ENCODE measurements around the gene KCNK10. TPM values are rescaled to one million over a fixed set of nuclear protein-coding genes. Genes with fewer than 3 reads are reported as not detected.

The KCNK10 gene
- total and polyA plus RNA-seq, 2 experiments from 2014 or later, result not detected

DNA sequence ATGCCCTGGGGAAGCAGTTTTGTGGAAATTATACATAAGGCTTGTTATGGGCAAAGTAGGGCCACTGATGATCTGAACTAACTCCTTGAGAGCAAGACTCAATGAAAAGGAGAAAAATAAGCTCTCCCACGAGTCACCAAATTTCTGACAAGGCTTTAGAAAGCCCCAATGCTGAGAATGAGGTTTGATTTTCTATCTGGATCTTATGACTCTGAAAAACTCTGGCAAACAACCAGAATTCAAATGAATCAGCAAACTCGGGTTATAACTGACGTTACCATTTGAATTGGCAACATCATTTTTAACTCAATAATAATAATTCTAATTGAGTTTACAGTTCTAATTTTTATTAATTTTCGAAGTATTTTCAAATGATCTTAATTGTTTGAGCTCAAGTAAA lies 79.1 kb downstream of the KCNK10 start:
- Histone ChIP-seq H3K36me3 (ENCODE audit: low read depth) (no peaks in the 10 kb centered on the region), H3K9ac (no peak overlapping the region), H2AFZ (no peak overlapping the region), H3K9me2 (ENCODE audit: insufficient read depth) (no peaks in the 10 kb centered on the region), H4K20me1 (ENCODE audit: insufficient read depth) (no peaks in the 10 kb centered on the region), H3K9me3 (ENCODE audit: low read depth) (no peaks in the 10 kb centered on the region), H3K27me3 (replicated peaks; ENCODE audit: insufficient read depth) (no peaks in the 10 kb centered on the region), H3F3A (ENCODE audit: insufficient read depth) (no peaks in the 10 kb centered on the region), H3K4me3 (no peak overlapping the region), H3K4me2 (ENCODE audit: unreplicated experiment) (no peak overlapping the region), H3K79me2 (ENCODE audit: insufficient read depth) (no peaks in the 10 kb centered on the region), H3K27ac (no peak overlapping the region), H3K4me1 (ENCODE audit: insufficient read depth) (no peaks in the 10 kb centered on the region)
- in situ Hi-C loops (cut with MboI), result no loop called here
- DNase-seq, result no peak
- TF ChIP-seq EZH2 (IDR thresholded peaks at IDR 0.05; ENCODE audit: insufficient read depth, poor library complexity, severe bottlenecking) (no peak), EZH2phosphoT487 (IDR thresholded peaks at IDR 0.05; ENCODE audit: insufficient read depth, low read depth) (no peak)
- WGBS, 2 experiments (ENCODE audit: low coverage in 1 of 2, low lambda C conversion rate in 2 of 2, missing lambda C conversion rate in 2 of 2), result 1 to 2% methylated on average over 4 of the region's 4 CpGs

DNA sequence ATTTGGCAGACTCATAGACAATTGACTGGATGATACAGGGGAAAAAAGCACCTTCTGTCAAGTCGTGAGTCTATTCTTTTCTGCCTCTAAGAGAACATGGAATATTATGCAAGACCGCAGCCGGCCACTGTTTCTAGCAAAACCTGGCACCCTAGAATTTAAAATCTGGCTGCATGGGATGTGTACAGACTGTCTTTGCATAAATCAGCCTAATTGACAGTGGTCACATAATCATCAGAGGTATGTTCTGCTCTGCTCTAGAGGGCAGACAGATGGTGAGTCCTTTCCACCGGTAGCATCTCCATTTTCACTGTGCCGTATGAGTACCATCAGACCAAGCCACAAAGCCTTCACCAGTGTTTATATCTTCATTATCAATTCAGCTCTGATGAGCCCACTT lies 80.6 kb downstream of the KCNK10 start:
- no peak overlapping the region for H3K27ac ChIP-seq
- TF ChIP-seq EZH2 (IDR thresholded peaks at IDR 0.05; ENCODE audit: insufficient read depth, poor library complexity, severe bottlenecking) (no peak), EZH2phosphoT487 (IDR thresholded peaks at IDR 0.05; ENCODE audit: insufficient read depth, low read depth) (no peak)
- no peaks in the 10 kb centered on the region for H3F3A ChIP-seq (ENCODE audit: insufficient read depth)
- H3K79me2 ChIP-seq (ENCODE audit: insufficient read depth), result no peaks in the 10 kb centered on the region
- in situ Hi-C loops (cut with MboI), result no loop called here
- H3K9me3 ChIP-seq (ENCODE audit: low read depth), result no peaks in the 10 kb centered on the region
- no peak for DNase-seq
- no peak overlapping the region for H3K4me3 ChIP-seq
- no peaks in the 10 kb centered on the region for H3K4me1 ChIP-seq (ENCODE audit: insufficient read depth)
- no peak overlapping the region for H3K9ac ChIP-seq
- WGBS, 2 experiments (ENCODE audit: low coverage in 1 of 2, low lambda C conversion rate in 2 of 2, missing lambda C conversion rate in 2 of 2), result 50 to 58% methylated on average over 5 of the region's 5 CpGs
- H3K9me2 ChIP-seq (ENCODE audit: insufficient read depth), result no peaks in the 10 kb centered on the region
- no peaks in the 10 kb centered on the region for H3K36me3 ChIP-seq (ENCODE audit: low read depth)
- H2AFZ ChIP-seq, result no peak overlapping the region
- H4K20me1 ChIP-seq (ENCODE audit: insufficient read depth), result no peaks in the 10 kb centered on the region
- H3K27me3 ChIP-seq (replicated peaks; ENCODE audit: insufficient read depth), result no peaks in the 10 kb centered on the region
- H3K4me2 ChIP-seq (ENCODE audit: unreplicated experiment), result no peak overlapping the region

DNA sequence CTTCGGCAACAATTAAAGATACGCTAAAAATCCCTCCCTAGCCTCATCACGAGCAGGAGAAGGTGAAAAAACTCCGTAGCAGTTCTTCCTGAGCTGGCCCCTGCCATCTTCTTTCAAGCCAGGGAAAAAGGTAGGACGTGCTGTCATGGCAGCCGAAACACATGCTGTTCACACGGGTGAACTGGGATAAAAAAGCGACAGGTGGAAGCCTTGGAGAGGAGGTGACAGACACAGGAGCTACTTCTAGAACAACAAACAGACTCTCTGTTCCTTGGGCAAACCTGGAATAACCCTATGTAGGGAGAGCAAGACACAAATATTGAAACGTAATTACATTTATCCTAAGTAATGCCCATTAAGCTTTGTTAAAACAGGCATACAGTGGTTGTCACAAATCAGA lies 81.3 kb downstream of the KCNK10 start:
- H3F3A ChIP-seq (ENCODE audit: insufficient read depth), result no peaks in the 10 kb centered on the region
- no peaks in the 10 kb centered on the region for H3K79me2 ChIP-seq (ENCODE audit: insufficient read depth)
- TF ChIP-seq EZH2phosphoT487 (IDR thresholded peaks at IDR 0.05; ENCODE audit: insufficient read depth, low read depth), result no peak
- no peak for TF ChIP-seq EZH2 (IDR thresholded peaks at IDR 0.05; ENCODE audit: insufficient read depth, poor library complexity, severe bottlenecking)
- WGBS, 2 experiments (ENCODE audit: low coverage in 1 of 2, low lambda C conversion rate in 2 of 2, missing lambda C conversion rate in 2 of 2), result 53 to 55% methylated on average over 9 of the region's 9 CpGs
- no peaks in the 10 kb centered on the region for H3K27me3 ChIP-seq (replicated peaks; ENCODE audit: insufficient read depth)
- no peak overlapping the region for H3K4me2 ChIP-seq (ENCODE audit: unreplicated experiment)
- DNase-seq, result no peak
- no peaks in the 10 kb centered on the region for H3K36me3 ChIP-seq (ENCODE audit: low read depth)
- no peaks in the 10 kb centered on the region for H3K9me3 ChIP-seq (ENCODE audit: low read depth)
- no peak overlapping the region for H3K4me3 ChIP-seq
- no peak overlapping the region for H3K27ac ChIP-seq
- in situ Hi-C loops (cut with MboI), result no loop called here
- H4K20me1 ChIP-seq (ENCODE audit: insufficient read depth), result no peaks in the 10 kb centered on the region
- H2AFZ ChIP-seq, result no peak overlapping the region
- H3K9ac ChIP-seq, result no peak overlapping the region
- H3K9me2 ChIP-seq (ENCODE audit: insufficient read depth), result no peaks in the 10 kb centered on the region
- no peaks in the 10 kb centered on the region for H3K4me1 ChIP-seq (ENCODE audit: insufficient read depth)

DNA sequence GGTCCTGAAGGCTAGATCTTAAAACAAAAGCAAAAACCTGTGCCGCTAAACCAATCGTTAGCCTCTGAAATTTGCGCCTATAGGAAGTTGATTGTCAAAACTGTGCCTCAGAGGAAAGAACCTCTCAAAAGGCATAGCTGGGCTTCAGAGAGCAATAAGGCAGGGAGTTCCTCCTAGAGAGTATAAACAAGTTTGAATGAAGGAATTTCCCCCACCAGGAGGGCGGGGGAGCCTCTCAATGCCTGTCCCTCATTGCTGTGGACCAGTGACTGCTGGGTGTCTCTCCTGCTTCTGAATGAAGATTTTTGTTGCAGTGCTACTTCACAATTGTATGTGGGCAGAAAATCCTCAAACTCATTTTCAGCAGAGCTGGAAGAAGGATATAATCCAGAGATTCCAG lies 88.6 kb downstream of the KCNK10 start:
- Histone ChIP-seq H3K36me3 (ENCODE audit: low read depth) (no peaks in the 10 kb centered on the region), H2AFZ (no peak overlapping the region), H3K79me2 (ENCODE audit: insufficient read depth) (no peaks in the 10 kb centered on the region), H3K4me1 (ENCODE audit: insufficient read depth) (no peaks in the 10 kb centered on the region), H3K9ac (no peak overlapping the region), H3K27me3 (replicated peaks; ENCODE audit: insufficient read depth) (no peaks in the 10 kb centered on the region), H3K4me2 (ENCODE audit: unreplicated experiment) (no peak overlapping the region), H3K9me3 (ENCODE audit: low read depth) (peaks cover 6% of the 10 kb centered on the region), H3K27ac (no peak overlapping the region), H3K9me2 (ENCODE audit: insufficient read depth) (no peaks in the 10 kb centered on the region), H3F3A (ENCODE audit: insufficient read depth) (no peaks in the 10 kb centered on the region), H4K20me1 (ENCODE audit: insufficient read depth) (no peaks in the 10 kb centered on the region), H3K4me3 (no peak overlapping the region)
- 74 to 79% methylated on average over 4 of the region's 4 CpGs for WGBS, 2 experiments (ENCODE audit: low coverage in 1 of 2, low lambda C conversion rate in 2 of 2, missing lambda C conversion rate in 2 of 2)
- no peak for DNase-seq
- in situ Hi-C loops (cut with MboI), result no loop called here
- TF ChIP-seq EZH2 (IDR thresholded peaks at IDR 0.05; ENCODE audit: insufficient read depth, poor library complexity, severe bottlenecking) (no peak), EZH2phosphoT487 (IDR thresholded peaks at IDR 0.05; ENCODE audit: insufficient read depth, low read depth) (no peak)

- H3K9ac ChIP-seq, result no peak overlapping the region
- H3F3A ChIP-seq (ENCODE audit: insufficient read depth), result no peaks in the 10 kb centered on the region
- H4K20me1 ChIP-seq (ENCODE audit: insufficient read depth), result no peaks in the 10 kb centered on the region
- WGBS, 2 experiments (ENCODE audit: low coverage in 1 of 2, low lambda C conversion rate in 2 of 2, missing lambda C conversion rate in 2 of 2), result 35 to 36% methylated on average over 5 of the region's 5 CpGs
- H3K4me1 ChIP-seq (ENCODE audit: insufficient read depth), result no peaks in the 10 kb centered on the region
- peak; percentile 23 for DNase-seq
- H2AFZ ChIP-seq, result no peak overlapping the region
- in situ Hi-C loops (cut with MboI), result no loop called here
- TF ChIP-seq EZH2phosphoT487 (IDR thresholded peaks at IDR 0.05; ENCODE audit: insufficient read depth, low read depth), result no peak
- TF ChIP-seq EZH2 (IDR thresholded peaks at IDR 0.05; ENCODE audit: insufficient read depth, poor library complexity, severe bottlenecking), result no peak
- H3K36me3 ChIP-seq (ENCODE audit: low read depth), result no peaks in the 10 kb centered on the region
- H3K27me3 ChIP-seq (replicated peaks; ENCODE audit: insufficient read depth), result no peaks in the 10 kb centered on the region
- no peaks in the 10 kb centered on the region for H3K79me2 ChIP-seq (ENCODE audit: insufficient read depth)
- no peak overlapping the region for H3K27ac ChIP-seq
- H3K4me3 ChIP-seq, result no peak overlapping the region
- H3K4me2 ChIP-seq (ENCODE audit: unreplicated experiment), result no peak overlapping the region
- H3K9me3 ChIP-seq (ENCODE audit: low read depth), result peaks cover 6% of the 10 kb centered on the region
- no peaks in the 10 kb centered on the region for H3K9me2 ChIP-seq (ENCODE audit: insufficient read depth)
These were observed 89.2 kb downstream of the KCNK10 start for GRCh38 chr14:88233915-88234314.

Measured in GM23248 (cell line).